ENCODE data around the gene RADIL.

GRCh38 chr7:4800487-4800886 is 83.0 kb downstream of the RADIL start:
- TF ChIP-seq CTCF (optimal IDR thresholded peaks at IDR 0.05 in 1 of 3, IDR thresholded peaks at IDR 0.05 in 1 of 3, conservative IDR thresholded peaks at IDR 0.05 in 1 of 3; ENCODE audit: extremely low read depth in 1 of 3, insufficient read depth in 2 of 3, low read length in 3 of 3) (no peak), EZH2 (IDR thresholded peaks at IDR 0.05; ENCODE audit: low read length) (no peak)

All from keratinocyte (primary cell).